IMR-90 (cell line): Measurements from ENCODE around the gene LRRC15. TPM values are rescaled to one million over a fixed set of nuclear protein-coding genes. Genes with fewer than 3 reads are reported as not detected.

Experiments
- ATAC-seq: fragments of 200-7000 bp; cut with Tn5 transposase; 2 replicates; pipeline ENCODE4 v1.9.1; 2020; ENCODE audit warnings: low read depth, mild to moderate bottlenecking, moderate library complexity
- BruUV-seq: library from RNA; stranded (reverse); fragments of 400-500 nt; replicated peaks from 2 replicates; lab custom pipeline; 2021; lab: Mats Ljungman, UMichigan
- CTCF ChIA-PET: fragments of 300-600 bp; formaldehyde crosslinking; extraction: SDS; loops from one replicate; lab custom pipeline; 2021; ENCODE audit warnings: antibody characterized with exemption; lab: Yijun Ruan, JAX
- POLR2A ChIA-PET: fragments of 300-600 bp; sonication (Branson Sonifier 250); formaldehyde crosslinking; loops from one replicate; lab custom pipeline; 2022; ENCODE audit warnings: antibody characterized with exemption; ENCODE audit not compliant: unreplicated experiment; lab: Charles Lee
- DNase-seq: peaks from one replicate; pipeline ENCODE4 v3.0.0; 2013
- H2AFZ ChIP-seq: replicated peaks from 2 replicates; pipeline ENCODE3; 2013; ENCODE audit warnings: low read length, mild to moderate bottlenecking; ENCODE audit not compliant: poor library complexity
- H2AK5ac ChIP-seq: 2 replicates; pipeline ENCODE4 v1.6.1; 2013; ENCODE audit warnings: low read depth, low read length, inconsistent platforms
- H2AK9ac ChIP-seq: replicated peaks from 2 replicates; pipeline ENCODE3; 2013; ENCODE audit warnings: mild to moderate bottlenecking, low read depth, low read length, moderate library complexity; ENCODE audit not compliant: poor library complexity
- H2BK120ac ChIP-seq: 2 replicates; pipeline ENCODE4 v1.6.1; 2013; ENCODE audit warnings: low read depth, low read length, inconsistent platforms
- H2BK15ac ChIP-seq: 3 replicates; pipeline ENCODE4 v1.6.1; 2013; ENCODE audit warnings: low read depth, low read length, inconsistent platforms
- H2BK20ac ChIP-seq: 2 replicates; pipeline ENCODE4 v1.6.1; 2013; ENCODE audit warnings: low read depth, mild to moderate bottlenecking, inconsistent platforms, low read length, moderate library complexity
- H2BK5ac ChIP-seq: 2 replicates; pipeline ENCODE4 v1.6.1; 2013; ENCODE audit warnings: mild to moderate bottlenecking, low read depth, low read length, inconsistent platforms; ENCODE audit not compliant: poor library complexity, severe bottlenecking
- H3K14ac ChIP-seq: replicated peaks from 2 replicates; pipeline ENCODE4 v1.6.1; 2013; ENCODE audit warnings: low read depth, low read length, inconsistent platforms
- H3K18ac ChIP-seq: 2 replicates; pipeline ENCODE4 v1.6.1; 2013; ENCODE audit warnings: low read depth, low read length, control low read depth
- H3K23ac ChIP-seq: 2 replicates; pipeline ENCODE4 v1.6.1; 2013; ENCODE audit warnings: low read depth, low read length, inconsistent platforms
- H3K27ac ChIP-seq: 2 replicates; pipeline ENCODE4 v1.5.1; 2013; ENCODE audit warnings: mild to moderate bottlenecking, control low read depth, low read length; ENCODE audit not compliant: insufficient read depth
- H3K27me3 ChIP-seq: 2 replicates; pipeline ENCODE4 v1.6.1; 2013; ENCODE audit warnings: low read length; ENCODE audit not compliant: control insufficient read depth, insufficient read depth
- H3K36me3 ChIP-seq: 2 replicates; pipeline ENCODE4 v1.6.1; 2013; ENCODE audit warnings: low read length, mixed read lengths; ENCODE audit not compliant: control insufficient read depth, insufficient read depth
- H3K4ac ChIP-seq: 2 replicates; pipeline ENCODE4 v1.6.1; 2013; ENCODE audit warnings: low read depth, low read length, inconsistent platforms
- H3K4me1 ChIP-seq: 2 replicates; pipeline ENCODE4 v1.6.1; 2013; ENCODE audit warnings: low read length, mixed read lengths; ENCODE audit not compliant: control insufficient read depth, insufficient read depth
- H3K4me2 ChIP-seq: 2 replicates; pipeline ENCODE4 v1.6.1; 2013; ENCODE audit warnings: low read depth, mild to moderate bottlenecking, control low read depth, low read length, moderate library complexity
- H3K4me3 ChIP-seq: 2 replicates; pipeline ENCODE4 v1.5.1; 2013; ENCODE audit warnings: low read depth, mild to moderate bottlenecking, control low read depth, low read length, moderate library complexity; ENCODE audit not compliant: insufficient read depth
- H3K56ac ChIP-seq: 2 replicates; pipeline ENCODE4 v1.6.1; 2013; ENCODE audit warnings: low read length, inconsistent platforms; ENCODE audit not compliant: insufficient read depth; ENCODE audit errors: extremely low read depth
- H3K79me1 ChIP-seq, 2 experiments: 2 replicates each; pipeline ENCODE4 v1.6.1; 2013; ENCODE audit warnings: low read length in 2 of 2, inconsistent platforms in 1 of 2, low read depth in 1 of 2
- H3K9ac ChIP-seq: 2 replicates; pipeline ENCODE4 v1.6.1; 2013; ENCODE audit warnings: low read depth, low read length, control low read depth
- H3K9me1 ChIP-seq: 2 replicates; pipeline ENCODE4 v1.6.1; 2013; ENCODE audit warnings: low read length, inconsistent platforms; ENCODE audit not compliant: insufficient read depth
- H3K9me3 ChIP-seq: 2 replicates; pipeline ENCODE4 v1.6.1; 2013; ENCODE audit warnings: low read length; ENCODE audit not compliant: control insufficient read depth, insufficient read depth
- H4K20me1 ChIP-seq: 2 replicates; pipeline ENCODE4 v1.6.1; 2013; ENCODE audit warnings: low read length, inconsistent platforms; ENCODE audit not compliant: insufficient read depth
- H4K5ac ChIP-seq: 2 replicates; pipeline ENCODE4 v1.6.1; 2013; ENCODE audit warnings: mild to moderate bottlenecking, low read depth, low read length, control low read depth
- H4K8ac ChIP-seq, 2 experiments: 2 replicates each; pipeline ENCODE4 v1.6.1; 2013; ENCODE audit warnings: low read depth in 2 of 2, low read length in 2 of 2, control low read depth in 1 of 2, inconsistent platforms in 1 of 2
- H4K91ac ChIP-seq: 2 replicates; pipeline ENCODE4 v1.6.1; 2013; ENCODE audit warnings: low read depth, low read length, inconsistent platforms; ENCODE audit not compliant: insufficient read depth
- SMC3 ChIP-seq: fragments of 150-350 bp; IDR thresholded peaks from 2 replicates; pipeline ENCODE4 v1.6.1; 2016; ENCODE audit warnings: low read depth, mild to moderate bottlenecking, antibody characterized with exemption, low read length, moderate library complexity
- WGBS, 2 experiments: methylation state at CpG; one replicate each; pipeline versions ENCODE4 v1.1.5 to v1.1.7; 2013; ENCODE audit warnings: missing lambda C conversion rate in 2 of 2; ENCODE audit not compliant: insufficient read length in 1 of 2; ENCODE audit errors: extremely low coverage in 2 of 2; 5-methylcytosine and 5-hydroxymethylcytosine counted together
- dilution Hi-C: fragments of 300-500 bp; cut with HindIII; formaldehyde crosslinking; loops from one replicate; pipeline ENCODE4 v1.14.3; 2018; ENCODE audit warnings: low sequenced_read_pairs; ENCODE audit not compliant: unreplicated experiment
- in situ Hi-C: fragments of 300-500 bp; cut with MboI; formaldehyde crosslinking; loops from 3 replicates; pipeline ENCODE4 v1.14.3; 2019; ENCODE audit warnings: low sequenced_read_pairs, inconsistent platforms, mixed read lengths
- intact Hi-C: fragments of 100-400 bp; cut with micrococcal nuclease; formaldehyde crosslinking; loops from 2 replicates; pipeline ENCODE4 v1.10.0; 2022
- polyA plus RNA-seq, 3 experiments: library from polyadenylated mRNA; depleted of rRNA; stranded (reverse); fragments of >200 nt; gene quantifications; 2 replicates each; pipeline ENCODE4 v1.2.3, GENCODE V29; 2012; ENCODE audit warnings: low replicate concordance in 1 of 3
- total RNA-seq: library from RNA; depleted of rRNA; stranded (reverse); fragments of >200 nt; gene quantifications from 2 replicates; pipeline ENCODE4 v1.2.3, GENCODE V29; 2012

LRRC15 gene
- total and polyA plus RNA-seq, 2 of the 4 experiments (the other 2 are of a cell fraction): 2.5 to 9.0 TPM

- Histone ChIP-seq H3K27ac (no peak overlapping the region), H3K9ac (no peak overlapping the region), H3K27me3 (peaks cover 22% of the 10 kb centered on the region), H4K8ac (no peak overlapping the region), H3K4ac (no peak overlapping the region), H2BK120ac (no peak overlapping the region), H2BK20ac (no peak overlapping the region), H2BK15ac (no peak overlapping the region), H3K9me3 (peaks cover 12% of the 10 kb centered on the region), H3K56ac (no peak overlapping the region), H2AK9ac (no peak overlapping the region), H4K91ac (no peak overlapping the region), H3K79me1 (no peaks in the 10 kb centered on the region; a peak in 1 of 4 replicates), H2BK5ac (no peak overlapping the region), H3K4me3 (no peak overlapping the region), H3K4me2 (no peak overlapping the region), H4K20me1 (no peaks in the 10 kb centered on the region; the same call in 1 of the 2 replicates), H3K23ac (no peak overlapping the region), H3K14ac (no peak overlapping the region), H3K36me3 (no peaks in the 10 kb centered on the region), H2AK5ac (no peak overlapping the region), H3K9me1 (peaks cover 12% of the 10 kb centered on the region), H4K5ac (no peak overlapping the region), H3K4me1 (peaks cover 7% of the 10 kb centered on the region), H2AFZ (no peak overlapping the region), H3K18ac (no peak overlapping the region)
- no peak for DNase-seq
- intact Hi-C loops (no loop called here), dilution Hi-C loops (no loop called here), in situ Hi-C loops (no loop called here)
- no peak for ATAC-seq
- no TSS peak for BruUV-seq
- 80% methylated on average over 1 of the region's 10 CpGs; no CpG with 5 or more reads in 1 of the 2 experiments for WGBS, 2 experiments
- POLR2A ChIA-PET: no interaction called here
- CTCF ChIA-PET: no interaction called here
- no peak for TF ChIP-seq SMC3
Measured at GRCh38 chr3:194320744-194321243, 48.7 kb downstream of the LRRC15 start.
